ENCODE results near the gene GABRB1.

DNA sequence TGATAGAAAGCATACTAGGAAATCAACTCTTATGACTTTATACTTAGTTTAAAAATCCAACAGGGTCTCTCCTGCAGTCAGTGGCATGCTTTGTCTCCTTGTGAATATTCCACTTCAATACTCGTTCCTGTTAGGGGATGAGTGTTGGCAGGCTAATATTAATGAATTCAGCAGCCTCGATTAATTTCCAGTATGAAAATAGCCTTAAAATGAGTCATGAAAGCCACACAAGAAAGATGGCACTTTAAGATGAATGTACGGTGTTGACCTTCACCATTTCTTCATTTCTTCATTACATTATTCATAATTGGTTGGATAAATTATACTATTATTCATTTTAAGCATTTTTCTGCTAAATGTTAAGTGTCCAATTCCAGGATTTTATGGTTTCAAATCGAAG lies 29.2 kb downstream of the GABRB1 start:
- TF ChIP-seq, protein P1, sequence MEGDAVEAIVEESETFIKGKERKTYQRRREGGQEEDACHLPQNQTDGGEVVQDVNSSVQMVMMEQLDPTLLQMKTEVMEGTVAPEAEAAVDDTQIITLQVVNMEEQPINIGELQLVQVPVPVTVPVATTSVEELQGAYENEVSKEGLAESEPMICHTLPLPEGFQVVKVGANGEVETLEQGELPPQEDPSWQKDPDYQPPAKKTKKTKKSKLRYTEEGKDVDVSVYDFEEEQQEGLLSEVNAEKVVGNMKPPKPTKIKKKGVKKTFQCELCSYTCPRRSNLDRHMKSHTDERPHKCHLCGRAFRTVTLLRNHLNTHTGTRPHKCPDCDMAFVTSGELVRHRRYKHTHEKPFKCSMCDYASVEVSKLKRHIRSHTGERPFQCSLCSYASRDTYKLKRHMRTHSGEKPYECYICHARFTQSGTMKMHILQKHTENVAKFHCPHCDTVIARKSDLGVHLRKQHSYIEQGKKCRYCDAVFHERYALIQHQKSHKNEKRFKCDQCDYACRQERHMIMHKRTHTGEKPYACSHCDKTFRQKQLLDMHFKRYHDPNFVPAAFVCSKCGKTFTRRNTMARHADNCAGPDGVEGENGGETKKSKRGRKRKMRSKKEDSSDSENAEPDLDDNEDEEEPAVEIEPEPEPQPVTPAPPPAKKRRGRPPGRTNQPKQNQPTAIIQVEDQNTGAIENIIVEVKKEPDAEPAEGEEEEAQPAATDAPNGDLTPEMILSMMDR (IDR thresholded peaks at IDR 0.05): no peak
- no peak for TF ChIP-seq POLR2A (IDR thresholded peaks at IDR 0.05)

All from right lobe of liver (tissue), 4 donors.